HCT116 (cell line): ENCODE results near the gene RBM12. TPM values are rescaled to one million over a fixed set of nuclear protein-coding genes. Genes with fewer than 3 reads are reported as not detected.

Source experiments
- ATAC-seq: fragments of 200-7000 bp; cut with Tn5 transposase; 2 replicates; pipeline ENCODE4 v1.9.1; 2020; ENCODE audit warnings: mild to moderate bottlenecking, moderate library complexity
- BruUV-seq: library from RNA; stranded (reverse); fragments of 400-500 nt; replicated peaks from 2 replicates; lab custom pipeline; 2021; lab: Mats Ljungman, UMichigan
- CTCF ChIA-PET: fragments of 300-600 bp; sonication (Branson Sonifier 250); formaldehyde crosslinking; loops from one replicate; lab custom pipeline; 2021; ENCODE audit warnings: antibody characterized with exemption; lab: Charles Lee
- POLR2A ChIA-PET: fragments of 300-600, 350-600 bp; sonication (Branson Sonifier 250); formaldehyde crosslinking; loops from one replicate; lab custom pipeline; 2021; ENCODE audit warnings: antibody characterized with exemption; lab: Charles Lee
- RAD21 ChIA-PET, 2 experiments: fragments of 300-600 bp; sonication (Branson Sonifier 250); formaldehyde crosslinking; loops; one replicate each; lab custom pipeline; 2023; ENCODE audit warnings: low total read pairs in 2 of 2; ENCODE audit not compliant: uncharacterized antibody in 2 of 2, unreplicated experiment in 2 of 2, low non-redundant PET in 1 of 2; lab: Charles Lee
- DNase-seq: peaks from one replicate; pipeline ENCODE4 v3.0.0-alpha.2; 2010; ENCODE audit warnings: low read depth, low spot score
- H2AFZ ChIP-seq: fragments of 200-600 bp; shearing (Covaris generic), sonication (generic); 2 replicates; pipeline ENCODE4 v1.6.1; 2017; ENCODE audit warnings: low read depth, mixed run types, mixed read lengths, antibody characterized with exemption, low read length; ENCODE audit not compliant: poor library complexity, severe bottlenecking
- H3K27ac ChIP-seq: 2 replicates; pipeline ENCODE4 v1.5.1; 2012; ENCODE audit warnings: low read depth, low read length
- H3K27me3 ChIP-seq: fragments of 200-600 bp; sonication (generic); 2 replicates; pipeline ENCODE4 v1.6.1; 2016; ENCODE audit warnings: mixed run types, low read length, mixed read lengths; ENCODE audit not compliant: insufficient read depth
- H3K36me3 ChIP-seq, 2 experiments: fragments of 200-500 bp in 1 of 2; fragments of 200-600 bp in 1 of 2; sonication (Bioruptor generic) in 1 of 2; sonication (generic) in 1 of 2; 2 replicates each; pipeline versions ENCODE4 v1.5.1 to v1.6.1; 2014 to 2016; ENCODE audit warnings: low read length in 2 of 2, inconsistent platforms in 1 of 2, mixed read lengths in 1 of 2, mixed run types in 1 of 2; ENCODE audit not compliant: insufficient read depth in 2 of 2, control insufficient read depth in 1 of 2
- H3K4me1 ChIP-seq, 2 experiments: fragments of 200-600 bp in 1 of 2; sonication (generic) in 1 of 2; 2 replicates each; pipeline versions ENCODE4 v1.5.1 to v1.6.1; 2012 to 2017; ENCODE audit warnings: low read length in 2 of 2, inconsistent platforms in 1 of 2, mild to moderate bottlenecking in 1 of 2, mixed read lengths in 1 of 2, mixed run types in 1 of 2, moderate library complexity in 1 of 2; ENCODE audit not compliant: insufficient read depth in 2 of 2, control insufficient read depth in 1 of 2
- H3K4me2 ChIP-seq: fragments of 200-600 bp; sonication (generic); 2 replicates; pipeline ENCODE4 v1.6.1; 2017; ENCODE audit warnings: mixed run types, low read length, mixed read lengths
- H3K4me3 ChIP-seq, 2 experiments: fragments of 200-600 bp in 1 of 2; sonication (generic) in 1 of 2; replicated peaks in 1 of 2; 2 replicates each; pipeline ENCODE4 v1.5.1; 2011 to 2016; ENCODE audit warnings: low read length in 2 of 2, control low read depth in 1 of 2, low read depth in 1 of 2, mild to moderate bottlenecking in 1 of 2, mixed read lengths in 1 of 2, mixed run types in 1 of 2
- H3K79me2 ChIP-seq: fragments of 200-600 bp; sonication (generic); 2 replicates; pipeline ENCODE4 v1.6.1; 2017; ENCODE audit warnings: mild to moderate bottlenecking, mixed run types, low read length, moderate library complexity, mixed read lengths; ENCODE audit not compliant: insufficient read depth
- H3K9ac ChIP-seq: fragments of 200-600 bp; sonication (generic); 2 replicates; pipeline ENCODE4 v1.6.1; 2016; ENCODE audit warnings: low read length, mixed read lengths
- H3K9me2 ChIP-seq: fragments of 200-600 bp; sonication (generic), shearing (Covaris generic); 2 replicates; pipeline ENCODE4 v1.6.1; 2017; ENCODE audit warnings: mixed run types, mild to moderate bottlenecking, moderate library complexity; ENCODE audit not compliant: insufficient read depth
- H3K9me3 ChIP-seq, 2 experiments: fragments of 200-500 bp in 1 of 2; fragments of 200-600 bp in 1 of 2; sonication (Bioruptor generic) in 1 of 2; sonication (generic) in 1 of 2; 2 replicates each; pipeline ENCODE4 v1.6.1; 2014 to 2017; ENCODE audit warnings: low read length in 2 of 2, mixed read lengths in 2 of 2, inconsistent platforms in 1 of 2, low read depth in 1 of 2, mild to moderate bottlenecking in 1 of 2, mixed run types in 1 of 2, moderate library complexity in 1 of 2; ENCODE audit not compliant: control insufficient read depth in 1 of 2, insufficient read depth in 1 of 2
- H4K20me1 ChIP-seq: fragments of 200-600 bp; sonication (generic), shearing (Covaris generic); 2 replicates; pipeline ENCODE4 v1.6.1; 2017; ENCODE audit warnings: mixed run types, mild to moderate bottlenecking, moderate library complexity; ENCODE audit not compliant: insufficient read depth
- CBX3 ChIP-seq: IDR thresholded peaks from 2 replicates; pipeline ENCODE4 v1.6.1; 2012; ENCODE audit warnings: low read depth
- EGR1 ChIP-seq: IDR thresholded peaks from 2 replicates; pipeline ENCODE4 v1.6.1; 2012; ENCODE audit warnings: low read depth
- ELF1 ChIP-seq: IDR thresholded peaks from 2 replicates; pipeline ENCODE4 v1.6.1; 2012; ENCODE audit warnings: low read depth, borderline replicate concordance
- EZH2 ChIP-seq: fragments of 200-600 bp; sonication (generic); IDR thresholded peaks from 2 replicates; pipeline ENCODE4 v1.6.1; 2017; ENCODE audit warnings: antibody characterized with exemption, mixed run types
- EZH2phosphoT487 ChIP-seq: fragments of 200-600 bp; IDR thresholded peaks from 2 replicates; pipeline ENCODE4 v1.6.1; 2018; ENCODE audit warnings: antibody characterized with exemption, borderline replicate concordance
- FOSL1 ChIP-seq: IDR thresholded peaks from 2 replicates; pipeline ENCODE4 v1.6.1; 2012; ENCODE audit warnings: low read depth
- JUND ChIP-seq: IDR thresholded peaks from 2 replicates; pipeline ENCODE4 v1.6.1; 2012
- POLR2A ChIP-seq: IDR thresholded peaks from 2 replicates; pipeline ENCODE4 v1.7.0; 2011; ENCODE audit warnings: borderline replicate concordance; ENCODE audit not compliant: insufficient read depth, insufficient read length; ENCODE audit errors: extremely low read depth
- POLR2AphosphoS5 ChIP-seq: IDR thresholded peaks from 2 replicates; pipeline ENCODE4 v1.6.1; 2011; ENCODE audit warnings: mild to moderate bottlenecking, low read depth, low read length, moderate library complexity
- REST ChIP-seq: IDR thresholded peaks from 2 replicates; pipeline ENCODE4 v1.6.1; 2012; ENCODE audit warnings: low read depth
- SIN3A ChIP-seq: IDR thresholded peaks from 2 replicates; pipeline ENCODE4 v1.6.1; 2012; ENCODE audit warnings: low read depth
- SP1 ChIP-seq: IDR thresholded peaks from 2 replicates; pipeline ENCODE4 v1.6.1; 2012; ENCODE audit warnings: low read depth
- SRF ChIP-seq: IDR thresholded peaks from 2 replicates; pipeline ENCODE4 v1.6.1; 2012; ENCODE audit warnings: low read depth
- TCF7L2 ChIP-seq: IDR thresholded peaks from 2 replicates; pipeline ENCODE4 v1.7.0; 2011; ENCODE audit warnings: borderline replicate concordance, inconsistent platforms; ENCODE audit not compliant: insufficient read depth, insufficient read length; ENCODE audit errors: extremely low read depth
- YY1 ChIP-seq: IDR thresholded peaks from 2 replicates; pipeline ENCODE4 v1.6.1; 2011; ENCODE audit warnings: low read length, low read depth, moderate library complexity, mild to moderate bottlenecking; ENCODE audit not compliant: insufficient replicate concordance; ENCODE audit errors: extremely low read depth
- ZFX ChIP-seq: fragments of 450-650 bp; IDR thresholded peaks from 2 replicates; pipeline ENCODE4 v1.6.1; 2017
- ZNF274 ChIP-seq: fragments of 200-500 bp; sonication (Bioruptor generic); IDR thresholded peaks from 2 replicates; pipeline ENCODE4 v1.6.1; 2014; ENCODE audit warnings: mild to moderate bottlenecking, low read depth, low read length, inconsistent platforms
- intact Hi-C: fragments of 100-400 bp; cut with micrococcal nuclease; formaldehyde crosslinking; loops from 2 replicates; pipeline ENCODE4 v1.10.0; 2022
- total RNA-seq: library from RNA; stranded (reverse); gene quantifications from one replicate; pipeline ENCODE4 v1.2.1, GENCODE V29; 2021; ENCODE audit not compliant: unreplicated experiment
- TF ChIP-seq, protein P1 (sequence below), 3 experiments: fragments of 200-600 bp in 1 of 3; sonication (generic) in 1 of 3; IDR thresholded peaks in 2 of 3; conservative IDR thresholded peaks in 1 of 3; 2 replicates each; pipeline ENCODE4 v1.5.1; 2012 to 2017; ENCODE audit warnings: low read depth in 2 of 3, low read length in 2 of 3, antibody characterized with exemption in 1 of 3, borderline replicate concordance in 1 of 3, control low read depth in 1 of 3, mild to moderate bottlenecking in 1 of 3, mixed read lengths in 1 of 3, mixed run types in 1 of 3, moderate library complexity in 1 of 3; ENCODE audit not compliant: insufficient read depth in 1 of 3

RBM12 gene
- total RNA-seq, 1 experiment from 2014 or later = 110 TPM

- no peak overlapping the region for H3K27ac ChIP-seq
- no peak for TF ChIP-seq JUND
- no peak for TF ChIP-seq ZFX
- BruUV-seq = no TSS peak
- DNase-seq (no peak), ATAC-seq (no peak)
- H3K9me2 ChIP-seq = no peaks in the 10 kb centered on the region
- POLR2A ChIA-PET = no interaction called here
- H3K4me2 ChIP-seq = no peak overlapping the region
- H3K36me3 ChIP-seq = peaks cover 14 to 54% of the 10 kb centered on the region in 2 experiments
- peaks cover 74% of the 10 kb centered on the region for H4K20me1 ChIP-seq
- intact Hi-C loops = no loop called here
- peaks cover 100% of the 10 kb centered on the region for H3K79me2 ChIP-seq
- H3K4me3 ChIP-seq = no peak overlapping the region
- H3K4me1 ChIP-seq = no peaks in the 10 kb centered on the region
- no peak overlapping the region for H2AFZ ChIP-seq
- no peaks in the 10 kb centered on the region for H3K9me3 ChIP-seq
- CTCF ChIA-PET = no interaction called here
- no peaks in the 10 kb centered on the region for H3K27me3 ChIP-seq
- no peak overlapping the region for H3K9ac ChIP-seq
- RAD21 ChIA-PET = no interaction called here
Observed at GRCh38 chr20:35654415-35654814, 10.3 kb downstream of the RBM12 start.

DNA sequence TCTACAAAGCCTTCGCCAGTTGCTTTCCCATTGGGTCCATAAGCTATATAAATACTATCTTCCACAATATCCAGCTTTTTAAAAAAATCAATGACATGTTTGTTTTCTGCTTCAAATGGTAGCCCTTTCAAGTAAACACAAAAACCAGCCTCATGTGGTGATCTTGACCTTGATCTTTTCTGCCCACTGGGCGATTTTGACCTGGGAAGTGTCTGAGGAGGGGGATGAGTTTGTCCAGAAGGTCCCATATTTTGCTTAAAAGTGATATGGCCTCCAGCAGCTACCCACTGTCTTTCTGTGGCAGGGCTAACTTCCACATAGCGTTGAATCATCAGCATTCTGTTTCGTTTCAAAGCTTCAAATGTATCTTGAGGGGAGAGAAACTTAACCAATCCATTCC, 10.8 kb downstream of the RBM12 start:
- ChIA-PET RAD21 (no interaction called here), CTCF (no interaction called here), POLR2A (no interaction called here)
- Histone ChIP-seq H3K79me2 (peaks cover 100% of the 10 kb centered on the region), H3K4me2 (no peak overlapping the region), H3K4me1 (no peaks in the 10 kb centered on the region), H2AFZ (no peak overlapping the region), H3K9me2 (no peaks in the 10 kb centered on the region), H3K27me3 (no peaks in the 10 kb centered on the region), H3K36me3 (peaks cover 14 to 56% of the 10 kb centered on the region in 2 experiments), H3K9ac (no peak overlapping the region), H4K20me1 (peaks cover 74% of the 10 kb centered on the region), H3K4me3 (no peak overlapping the region), H3K27ac (no peak overlapping the region), H3K9me3 (no peaks in the 10 kb centered on the region)
- TSS peak; percentile 4 for BruUV-seq
- intact Hi-C loops = no loop called here
- DNase-seq (no peak), ATAC-seq (no peak)
- TF ChIP-seq FOSL1 = no peak
- TF ChIP-seq ZNF274 = no peak
- no peak for TF ChIP-seq SRF
- no peak for TF ChIP-seq JUND
- TF ChIP-seq ELF1 = no peak
- TF ChIP-seq ZFX = no peak
- no peak for TF ChIP-seq YY1
- TF ChIP-seq REST = no peak
- no peak for TF ChIP-seq CBX3
- no peak for TF ChIP-seq EGR1
- no peak for TF ChIP-seq EZH2phosphoT487
- no peak for TF ChIP-seq POLR2AphosphoS5
- no peak for TF ChIP-seq EZH2
- no peak for TF ChIP-seq SIN3A
- no peak for TF ChIP-seq TCF7L2
- TF ChIP-seq, protein P1, sequence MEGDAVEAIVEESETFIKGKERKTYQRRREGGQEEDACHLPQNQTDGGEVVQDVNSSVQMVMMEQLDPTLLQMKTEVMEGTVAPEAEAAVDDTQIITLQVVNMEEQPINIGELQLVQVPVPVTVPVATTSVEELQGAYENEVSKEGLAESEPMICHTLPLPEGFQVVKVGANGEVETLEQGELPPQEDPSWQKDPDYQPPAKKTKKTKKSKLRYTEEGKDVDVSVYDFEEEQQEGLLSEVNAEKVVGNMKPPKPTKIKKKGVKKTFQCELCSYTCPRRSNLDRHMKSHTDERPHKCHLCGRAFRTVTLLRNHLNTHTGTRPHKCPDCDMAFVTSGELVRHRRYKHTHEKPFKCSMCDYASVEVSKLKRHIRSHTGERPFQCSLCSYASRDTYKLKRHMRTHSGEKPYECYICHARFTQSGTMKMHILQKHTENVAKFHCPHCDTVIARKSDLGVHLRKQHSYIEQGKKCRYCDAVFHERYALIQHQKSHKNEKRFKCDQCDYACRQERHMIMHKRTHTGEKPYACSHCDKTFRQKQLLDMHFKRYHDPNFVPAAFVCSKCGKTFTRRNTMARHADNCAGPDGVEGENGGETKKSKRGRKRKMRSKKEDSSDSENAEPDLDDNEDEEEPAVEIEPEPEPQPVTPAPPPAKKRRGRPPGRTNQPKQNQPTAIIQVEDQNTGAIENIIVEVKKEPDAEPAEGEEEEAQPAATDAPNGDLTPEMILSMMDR (IDR thresholded peaks at IDR 0.05 in 2 of 3, conservative IDR thresholded peaks at IDR 0.05 in 1 of 3; ENCODE audit: borderline replicate concordance in 1 of 3, insufficient read depth in 1 of 3, low read depth in 2 of 3, low read length in 2 of 3) = no peak
- TF ChIP-seq POLR2A = no peak
- TF ChIP-seq SP1 = no peak
